Astrocyte of the cerebellum (primary cell): ENCODE measurements around the gene ENTPD6.
"Not testable (repeated sequence)": the region's sequence is repeated elsewhere in the genome, so short reads cannot be mapped to it uniquely, and the experiment has no call there.

Source experiments
- DNase-seq: peaks from one replicate; pipeline ENCODE4 v3.0.0-alpha.2; 2011; ENCODE audit warnings: low read depth
- H3K4me3 ChIP-seq: 2 replicates; pipeline ENCODE4 v1.5.1; 2011; ENCODE audit warnings: mild to moderate bottlenecking, low read depth, low read length, moderate library complexity
- in situ Hi-C: cut with HindIII; loops from 2 replicates; pipeline ENCODE4 v1.10.0; 2017; ENCODE audit warnings: low sequenced_read_pairs
- TF ChIP-seq, protein P1 (sequence below): IDR thresholded peaks from 2 replicates; pipeline ENCODE4 v1.5.1; 2012; ENCODE audit warnings: low read length, low read depth, moderate library complexity, mild to moderate bottlenecking; ENCODE audit errors: missing control alignments

The ENTPD6 gene

GRCh38 chr20:25158043-25158442 is 37.5 kb upstream of the ENTPD6 start:
- no peak for DNase-seq
- TF ChIP-seq, protein P1, sequence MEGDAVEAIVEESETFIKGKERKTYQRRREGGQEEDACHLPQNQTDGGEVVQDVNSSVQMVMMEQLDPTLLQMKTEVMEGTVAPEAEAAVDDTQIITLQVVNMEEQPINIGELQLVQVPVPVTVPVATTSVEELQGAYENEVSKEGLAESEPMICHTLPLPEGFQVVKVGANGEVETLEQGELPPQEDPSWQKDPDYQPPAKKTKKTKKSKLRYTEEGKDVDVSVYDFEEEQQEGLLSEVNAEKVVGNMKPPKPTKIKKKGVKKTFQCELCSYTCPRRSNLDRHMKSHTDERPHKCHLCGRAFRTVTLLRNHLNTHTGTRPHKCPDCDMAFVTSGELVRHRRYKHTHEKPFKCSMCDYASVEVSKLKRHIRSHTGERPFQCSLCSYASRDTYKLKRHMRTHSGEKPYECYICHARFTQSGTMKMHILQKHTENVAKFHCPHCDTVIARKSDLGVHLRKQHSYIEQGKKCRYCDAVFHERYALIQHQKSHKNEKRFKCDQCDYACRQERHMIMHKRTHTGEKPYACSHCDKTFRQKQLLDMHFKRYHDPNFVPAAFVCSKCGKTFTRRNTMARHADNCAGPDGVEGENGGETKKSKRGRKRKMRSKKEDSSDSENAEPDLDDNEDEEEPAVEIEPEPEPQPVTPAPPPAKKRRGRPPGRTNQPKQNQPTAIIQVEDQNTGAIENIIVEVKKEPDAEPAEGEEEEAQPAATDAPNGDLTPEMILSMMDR, result no peak
- no peak overlapping the region for H3K4me3 ChIP-seq
- in situ Hi-C loops, result loop anchor here (10.0 to 25.0 kb wide), 2 partner anchors 171 to 1123 kb away; partner anchors contain the start of gene APMAP

DNA sequence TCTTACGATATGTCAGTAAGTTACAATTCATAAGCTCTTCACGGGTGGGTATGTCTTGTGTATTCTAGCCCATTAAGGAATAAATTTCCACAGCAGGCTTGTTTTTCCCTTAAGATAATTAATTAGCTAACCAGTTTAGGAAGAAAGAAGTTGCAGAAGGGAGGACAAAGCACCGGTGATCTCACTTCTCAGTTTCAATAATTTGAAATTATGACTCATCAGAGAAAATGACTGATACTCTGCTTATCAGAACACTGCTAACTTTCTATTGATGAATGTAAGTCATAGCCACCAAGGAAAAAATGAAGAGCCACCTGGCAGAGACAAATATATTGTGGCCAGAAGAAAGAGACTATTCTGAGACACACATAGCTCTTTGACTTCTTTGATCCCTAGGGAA is 35.0 kb upstream of the ENTPD6 start:
- H3K4me3 ChIP-seq, result no peak overlapping the region
- no peak for DNase-seq
- in situ Hi-C loops, result loop anchor here (5.0 to 25.0 kb wide), 2 partner anchors 73 to 173 kb away; partner anchors contain the start of gene APMAP
- TF ChIP-seq, protein P1, result no peak

GRCh38 chr20:25160897-25161296 is 34.6 kb upstream of the ENTPD6 start:
- TF ChIP-seq, protein P1, result no peak
- no peak overlapping the region for H3K4me3 ChIP-seq
- no peak for DNase-seq
- in situ Hi-C loops, result loop anchor here (5.0 to 25.0 kb wide), 2 partner anchors 74 to 174 kb away; partner anchors contain the start of gene APMAP

DNA sequence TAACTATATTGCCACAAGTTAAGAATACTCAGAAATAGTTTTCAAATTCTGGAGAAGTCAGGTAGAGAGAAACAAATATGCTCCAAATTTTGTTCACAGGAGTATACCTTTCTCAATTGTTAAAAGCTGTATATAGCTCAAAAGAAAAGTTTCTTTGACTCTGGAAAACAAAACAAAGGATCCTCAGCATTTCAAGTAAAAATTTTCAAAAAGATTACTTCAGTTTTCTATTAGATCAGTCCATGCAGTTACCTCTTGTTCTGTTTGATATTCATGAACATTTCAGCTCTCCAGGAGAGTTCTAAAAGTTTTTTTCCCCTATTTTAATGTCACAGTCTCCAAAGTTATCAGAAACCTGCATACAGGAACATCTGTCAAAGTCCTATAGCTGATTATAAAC is 30.4 kb upstream of the ENTPD6 start:
- H3K4me3 ChIP-seq, result no peak overlapping the region
- TF ChIP-seq, protein P1, result no peak
- DNase-seq, result no peak
- in situ Hi-C loops, result loop anchor here (25.0 kb wide), 1 partner anchor 178 kb away; the partner anchor contains the start of gene APMAP

DNA sequence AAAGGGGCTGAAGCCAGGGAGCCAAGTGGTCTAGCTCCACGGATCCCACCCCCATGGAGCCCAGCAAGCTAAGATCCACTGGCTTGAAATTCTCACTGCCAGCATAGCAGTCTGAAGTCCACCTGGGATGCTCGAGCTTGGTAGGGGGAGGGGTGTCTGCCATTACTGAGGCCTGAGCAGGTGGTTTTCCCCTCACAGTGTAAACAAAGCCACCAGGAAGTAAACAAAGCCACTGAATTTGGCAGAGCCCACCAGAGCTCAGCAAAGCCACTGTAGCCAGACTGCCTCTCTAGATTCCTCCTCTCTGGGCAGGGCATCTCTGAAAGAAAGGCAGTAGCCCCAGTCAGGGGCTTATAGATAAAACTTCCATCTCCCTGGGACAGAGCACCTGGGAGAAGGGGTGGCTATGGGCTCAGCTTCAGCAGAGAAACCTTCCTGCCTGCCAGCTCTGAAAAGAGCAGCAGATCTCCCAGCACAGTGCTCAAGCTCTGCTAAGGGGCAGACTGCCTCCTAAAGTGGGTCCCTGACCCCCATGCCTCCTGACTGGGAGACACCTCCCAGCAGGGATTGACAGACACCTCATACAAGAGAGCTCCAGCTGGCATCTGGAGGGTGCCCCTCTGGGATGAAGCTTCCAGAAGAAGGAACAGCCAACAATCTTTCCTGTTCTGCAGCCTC is 29.3 kb upstream of the ENTPD6 start:
- in situ Hi-C loops, result loop anchor here (25.0 kb wide), 1 partner anchor 179 kb away; the partner anchor contains the start of gene APMAP
- not testable (repeated sequence) for DNase-seq, H3K4me3 ChIP-seq

GRCh38 chr20:25173321-25173720 is 22.2 kb upstream of the ENTPD6 start:
- TF ChIP-seq, protein P1, result no peak
- no peak overlapping the region for H3K4me3 ChIP-seq

DNA sequence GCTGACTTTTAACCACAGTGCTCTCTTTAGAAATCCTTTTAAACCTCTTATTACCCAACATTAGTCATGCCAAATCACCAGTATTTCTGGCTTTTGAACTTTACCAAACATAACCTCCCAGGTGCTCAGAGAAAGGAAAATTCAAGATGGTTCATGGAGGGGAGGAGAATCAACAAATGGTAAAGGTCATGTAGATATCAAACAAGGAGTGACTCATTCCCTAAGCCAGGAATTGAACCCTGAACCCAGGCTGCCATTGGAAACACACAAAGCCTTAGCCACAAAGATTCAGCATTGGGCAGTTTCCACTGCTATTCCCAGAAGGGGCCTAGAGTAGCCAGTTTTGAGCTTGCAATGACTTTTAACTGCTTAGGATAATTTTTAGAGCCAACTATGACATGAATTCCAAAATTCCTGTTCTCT is 21.6 kb upstream of the ENTPD6 start:
- TF ChIP-seq, protein P1, result no peak
- in situ Hi-C loops, result loop anchor here (25.0 kb wide), 1 partner anchor 187 kb away; the partner anchor contains the start of gene APMAP
- H3K4me3 ChIP-seq, result no peak overlapping the region
- no peak for DNase-seq

More at GRCh38 chr20:25173321-25173720, 22.2 kb upstream of the ENTPD6 start:
- DNase-seq, result no peak
- in situ Hi-C loops, result loop anchor here (25.0 kb wide), 1 partner anchor 186 kb away; the partner anchor contains the start of gene APMAP
